Lower leg skin (tissue), 4 donors: ENCODE measurements around the gene COA8. TPM values are rescaled to one million over a fixed set of nuclear protein-coding genes. Genes with fewer than 3 reads are reported as not detected.

Experiments
- DNase-seq, 2 donors: peaks; one replicate each; pipeline ENCODE4 v3.0.0-alpha.2; 2019; ENCODE audit warnings: low spot score in 2 of 2
- H3K4me3 ChIP-seq: fragments of 200-600 bp; sonication (generic); 2 replicates; pipeline ENCODE4 v1.5.1; 2017; ENCODE audit warnings: mild to moderate bottlenecking, low read depth; ENCODE audit not compliant: poor library complexity, severe bottlenecking
- POLR2A ChIP-seq, 2 donors: fragments of 450-650 bp; IDR thresholded peaks; one replicate each; pipeline ENCODE4 v1.6.1; 2016 to 2017; ENCODE audit warnings: antibody characterized with exemption in 2 of 2, mild to moderate bottlenecking in 1 of 2, moderate library complexity in 1 of 2
- WGBS, 2 donors: methylation state at CpG; one replicate each; pipeline ENCODE4 v1.1.5; 2018; 5-methylcytosine and 5-hydroxymethylcytosine counted together
- intact Hi-C: fragments of 100-400 bp; cut with DNase I; formaldehyde crosslinking; loops from one replicate; pipeline ENCODE4 v1.15.0; 2023; ENCODE audit warnings: low total_unique reads
- total RNA-seq, 4 donors: library from RNA; depleted of rRNA; stranded (reverse); fragments of >200 nt; gene quantifications; one replicate each; pipeline ENCODE4 v1.1.0, GENCODE V29; 2016
- TF ChIP-seq, protein P1 (sequence below), 3 donors: fragments of 450-650 bp; IDR thresholded peaks; one replicate each; pipeline ENCODE4 v1.5.1; 2016; ENCODE audit warnings: antibody characterized with exemption in 3 of 3, mild to moderate bottlenecking in 3 of 3, moderate library complexity in 2 of 3

The COA8 gene
- total RNA-seq, 4 donors from 2014 or later, result 21.0 to 32.9 (median 30.0) TPM

DNA sequence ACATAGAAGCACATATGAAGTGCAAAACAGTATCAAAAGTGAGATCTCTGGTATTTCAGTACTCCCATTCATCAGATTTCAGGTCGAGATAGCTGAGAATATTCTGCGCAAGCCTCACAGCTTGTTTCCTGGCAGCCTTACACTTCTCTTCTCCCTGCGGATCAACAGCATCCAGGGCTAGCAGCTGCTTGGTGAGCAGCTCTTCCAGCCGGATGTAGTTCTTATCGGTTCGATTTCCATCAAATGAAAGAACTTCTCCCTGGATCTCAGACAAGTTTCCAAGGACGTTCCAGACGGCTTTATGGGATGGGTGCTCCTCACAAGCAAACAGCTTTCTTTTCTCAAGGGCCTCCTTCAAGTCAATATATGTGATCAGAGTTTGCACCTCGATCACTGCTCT, 3.0 kb upstream of the COA8 start:
- no peak for DNase-seq
- 67 to 71% methylated on average over 9 of the region's 9 CpGs for WGBS, 2 donors
- no peak overlapping the region for H3K4me3 ChIP-seq
- no peak for TF ChIP-seq POLR2A (IDR thresholded peaks at IDR 0.05)
- TF ChIP-seq, protein P1, sequence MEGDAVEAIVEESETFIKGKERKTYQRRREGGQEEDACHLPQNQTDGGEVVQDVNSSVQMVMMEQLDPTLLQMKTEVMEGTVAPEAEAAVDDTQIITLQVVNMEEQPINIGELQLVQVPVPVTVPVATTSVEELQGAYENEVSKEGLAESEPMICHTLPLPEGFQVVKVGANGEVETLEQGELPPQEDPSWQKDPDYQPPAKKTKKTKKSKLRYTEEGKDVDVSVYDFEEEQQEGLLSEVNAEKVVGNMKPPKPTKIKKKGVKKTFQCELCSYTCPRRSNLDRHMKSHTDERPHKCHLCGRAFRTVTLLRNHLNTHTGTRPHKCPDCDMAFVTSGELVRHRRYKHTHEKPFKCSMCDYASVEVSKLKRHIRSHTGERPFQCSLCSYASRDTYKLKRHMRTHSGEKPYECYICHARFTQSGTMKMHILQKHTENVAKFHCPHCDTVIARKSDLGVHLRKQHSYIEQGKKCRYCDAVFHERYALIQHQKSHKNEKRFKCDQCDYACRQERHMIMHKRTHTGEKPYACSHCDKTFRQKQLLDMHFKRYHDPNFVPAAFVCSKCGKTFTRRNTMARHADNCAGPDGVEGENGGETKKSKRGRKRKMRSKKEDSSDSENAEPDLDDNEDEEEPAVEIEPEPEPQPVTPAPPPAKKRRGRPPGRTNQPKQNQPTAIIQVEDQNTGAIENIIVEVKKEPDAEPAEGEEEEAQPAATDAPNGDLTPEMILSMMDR (IDR thresholded peaks at IDR 0.05), result no peak
- intact Hi-C loops, result no loop called here

DNA sequence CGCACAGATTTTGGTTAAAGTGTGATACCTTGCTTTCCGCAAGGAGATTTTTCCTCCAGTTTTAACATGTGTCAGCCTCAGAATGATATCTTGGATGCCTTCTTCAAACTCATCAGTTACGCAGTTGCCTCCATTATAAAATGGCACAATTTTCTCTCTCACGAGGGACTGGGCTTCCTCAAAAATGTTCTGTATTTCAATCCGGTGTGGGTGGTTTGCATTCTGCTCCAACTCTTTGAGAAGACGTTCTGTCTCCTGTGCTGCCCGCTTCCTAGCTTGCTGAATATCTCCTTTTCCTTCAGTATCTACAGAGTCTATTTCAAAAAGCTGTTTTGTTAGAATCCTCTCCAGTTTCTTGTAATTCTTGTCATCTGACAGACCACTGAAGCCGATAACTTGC, 2.1 kb upstream of the COA8 start:
- TF ChIP-seq, protein P1 (IDR thresholded peaks at IDR 0.05), result no peak
- no peak for TF ChIP-seq POLR2A (IDR thresholded peaks at IDR 0.05)
- WGBS, 2 donors, result 66 to 67% methylated on average over 8 of the region's 8 CpGs

DNA sequence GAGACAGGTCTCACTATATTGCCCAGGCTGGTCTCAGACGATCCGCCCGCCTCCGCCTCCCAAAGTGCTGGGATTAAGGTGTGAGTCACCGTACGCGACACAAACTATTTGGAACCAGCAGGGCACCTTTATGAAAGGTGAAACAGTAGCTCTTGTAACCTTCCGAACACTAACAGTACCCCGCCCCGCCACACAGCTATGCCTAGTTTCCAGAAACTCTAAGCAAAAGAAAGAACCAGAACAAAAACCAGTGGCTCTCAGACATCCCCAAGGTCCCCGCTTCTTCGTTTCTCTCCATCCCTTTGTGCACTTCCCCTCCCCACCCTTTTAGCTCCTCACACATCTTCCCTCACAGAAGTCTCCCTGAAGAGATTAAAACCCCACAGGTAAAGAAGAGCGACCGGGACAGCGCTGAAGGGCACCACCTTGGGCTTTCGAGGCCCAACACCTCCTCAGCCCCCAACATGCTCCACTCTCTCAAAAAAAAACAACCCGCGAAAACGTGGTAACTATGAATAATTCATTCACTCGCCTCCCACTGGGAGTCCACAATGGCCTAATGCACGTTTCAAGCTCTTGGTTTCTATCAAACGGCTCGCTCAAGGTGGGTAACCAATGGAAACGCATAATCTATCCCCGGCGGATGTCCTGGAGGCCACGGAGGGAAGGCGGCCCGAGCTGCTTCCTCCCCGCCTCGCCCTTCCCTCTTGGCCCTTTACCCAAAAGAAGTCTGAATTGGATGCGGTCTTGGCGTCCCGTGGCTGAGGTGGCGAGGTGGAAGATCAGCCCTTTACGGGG, 1.2 kb upstream of the COA8 start:
- peak overlapping the region; percentile 94 for H3K4me3 ChIP-seq
- intact Hi-C loops, result no loop called here
- TF ChIP-seq POLR2A (IDR thresholded peaks at IDR 0.05), result no peak
- TF ChIP-seq, protein P1 (IDR thresholded peaks at IDR 0.05), result no peak
- 3% methylated on average over 32 to 33 of the region's 36 CpGs for WGBS, 2 donors
- DNase-seq, result peak; percentile 35 to 90

More for the DNA sequence above, 2.1 kb upstream of the COA8 start:
- no peak for DNase-seq
- intact Hi-C loops, result no loop called here
- no peak overlapping the region for H3K4me3 ChIP-seq

DNA sequence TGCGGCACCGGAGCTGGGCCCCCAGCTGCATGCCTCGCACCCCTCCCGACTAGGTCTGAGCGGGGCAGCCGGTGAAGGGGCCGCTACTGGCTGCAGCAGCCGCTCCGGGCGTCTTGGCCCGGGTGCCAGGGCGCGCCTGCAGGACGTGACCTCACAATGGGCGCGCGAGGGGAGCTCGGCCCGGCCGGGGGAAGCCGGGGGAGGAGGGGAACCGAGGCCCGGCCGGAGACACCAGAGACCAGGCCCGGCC, 656 bp upstream of the COA8 start:
- no peak for DNase-seq
- H3K4me3 ChIP-seq, result peak overlapping the region; percentile 94
- 0% methylated on average over 1 to 16 of the region's 25 CpGs for WGBS, 2 donors
- intact Hi-C loops, result no loop called here
- TF ChIP-seq POLR2A (IDR thresholded peaks at IDR 0.05), result no peak
- TF ChIP-seq, protein P1 (IDR thresholded peaks at IDR 0.05), result no peak

DNA sequence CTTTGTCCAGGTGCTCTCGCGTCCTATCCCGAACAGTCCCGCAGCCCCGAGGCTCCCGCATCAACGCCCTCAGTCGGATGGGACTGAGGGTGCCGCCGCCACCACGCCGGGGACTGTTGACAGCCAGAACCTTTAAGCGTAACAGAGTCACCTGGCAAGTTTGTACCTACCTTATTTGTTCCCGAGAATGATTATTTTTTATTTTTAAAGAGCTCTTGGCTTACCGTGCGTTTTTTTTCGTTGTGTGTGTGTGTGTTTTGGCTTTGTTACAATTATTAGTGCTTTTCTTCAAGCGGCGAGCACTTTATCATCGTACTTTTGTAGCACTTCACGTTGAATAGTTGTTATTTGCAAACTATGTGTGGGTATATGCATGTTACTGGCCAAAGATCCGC, 463 bp downstream of the COA8 start:
- H3K4me3 ChIP-seq, result peak overlapping the region; percentile 94
- TF ChIP-seq, protein P1 (IDR thresholded peaks at IDR 0.05), result no peak
- no peak for TF ChIP-seq POLR2A (IDR thresholded peaks at IDR 0.05)
- peak in 1 of 2 donors; percentile 93 for DNase-seq

More for the DNA sequence above, 463 bp downstream of the COA8 start:
- 1% methylated on average over 21 to 22 of the region's 22 CpGs for WGBS, 2 donors
- intact Hi-C loops, result no loop called here
